ENCODE measurements around the gene TSKU. TPM values are rescaled to one million over a fixed set of nuclear protein-coding genes. Genes with fewer than 3 reads are reported as not detected.
A peak's percentile ranks its signal among the peaks of the same experiment; 100 is the strongest.

TSKU gene
- total RNA-seq, 2 donors from 2014 or later = 18.7 to 46.6 TPM

- Histone ChIP-seq H3K9me3 (no peaks in the 10 kb centered on the region), H3K4me3 (no peak overlapping the region), H3K27me3 (no peaks in the 10 kb centered on the region), H3K27ac (no peak overlapping the region), H3K36me3 (no peaks in the 10 kb centered on the region), H3K4me1 (peaks cover 0 to 16% of the 10 kb centered on the region in 2 donors)
- DNase-seq (ENCODE audit: low spot score) = no peak
- TF ChIP-seq, protein P1, sequence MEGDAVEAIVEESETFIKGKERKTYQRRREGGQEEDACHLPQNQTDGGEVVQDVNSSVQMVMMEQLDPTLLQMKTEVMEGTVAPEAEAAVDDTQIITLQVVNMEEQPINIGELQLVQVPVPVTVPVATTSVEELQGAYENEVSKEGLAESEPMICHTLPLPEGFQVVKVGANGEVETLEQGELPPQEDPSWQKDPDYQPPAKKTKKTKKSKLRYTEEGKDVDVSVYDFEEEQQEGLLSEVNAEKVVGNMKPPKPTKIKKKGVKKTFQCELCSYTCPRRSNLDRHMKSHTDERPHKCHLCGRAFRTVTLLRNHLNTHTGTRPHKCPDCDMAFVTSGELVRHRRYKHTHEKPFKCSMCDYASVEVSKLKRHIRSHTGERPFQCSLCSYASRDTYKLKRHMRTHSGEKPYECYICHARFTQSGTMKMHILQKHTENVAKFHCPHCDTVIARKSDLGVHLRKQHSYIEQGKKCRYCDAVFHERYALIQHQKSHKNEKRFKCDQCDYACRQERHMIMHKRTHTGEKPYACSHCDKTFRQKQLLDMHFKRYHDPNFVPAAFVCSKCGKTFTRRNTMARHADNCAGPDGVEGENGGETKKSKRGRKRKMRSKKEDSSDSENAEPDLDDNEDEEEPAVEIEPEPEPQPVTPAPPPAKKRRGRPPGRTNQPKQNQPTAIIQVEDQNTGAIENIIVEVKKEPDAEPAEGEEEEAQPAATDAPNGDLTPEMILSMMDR (IDR thresholded peaks at IDR 0.05) = no peak
Observed at GRCh38 chr11:76748948-76749347, 34.2 kb upstream of the TSKU start.

DNA sequence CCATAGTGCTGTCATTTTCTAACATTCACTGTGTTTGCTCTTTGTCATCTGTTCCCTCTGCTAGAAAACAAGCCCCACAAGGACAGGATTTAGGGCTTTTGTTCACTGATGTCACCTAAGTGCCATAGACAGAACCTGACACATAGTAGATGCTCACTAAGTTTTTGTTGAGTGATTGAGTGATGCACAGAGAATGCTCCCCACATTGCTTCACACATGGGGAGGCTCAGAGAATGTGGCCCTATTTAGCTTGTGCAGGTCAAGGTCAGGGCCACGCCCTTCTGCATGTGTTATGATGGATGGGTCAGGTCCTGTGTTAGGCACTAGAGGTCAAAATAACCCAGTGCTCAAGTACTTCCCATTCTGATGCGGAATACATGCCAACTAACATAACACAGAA, 33.1 kb upstream of the TSKU start:
- TF ChIP-seq, protein P1 (IDR thresholded peaks at IDR 0.05) = no peak
- no peak overlapping the region for H3K27ac ChIP-seq
- H3K4me1 ChIP-seq = peaks cover 0 to 16% of the 10 kb centered on the region in 2 donors
- no peak for DNase-seq (ENCODE audit: low spot score)
- no peaks in the 10 kb centered on the region for H3K27me3 ChIP-seq
- no peak overlapping the region for H3K4me3 ChIP-seq
- H3K36me3 ChIP-seq = no peaks in the 10 kb centered on the region
- H3K9me3 ChIP-seq = no peaks in the 10 kb centered on the region

- Histone ChIP-seq H3K36me3 (no peaks in the 10 kb centered on the region), H3K27me3 (no peaks in the 10 kb centered on the region), H3K27ac (no peak overlapping the region), H3K4me1 (peaks cover 0 to 16% of the 10 kb centered on the region in 2 donors), H3K9me3 (no peaks in the 10 kb centered on the region), H3K4me3 (no peak overlapping the region)
- no peak for DNase-seq (ENCODE audit: low spot score)
- TF ChIP-seq, protein P1 (IDR thresholded peaks at IDR 0.05) = no peak
Observed at GRCh38 chr11:76750746-76751145, 32.4 kb upstream of the TSKU start.

- Histone ChIP-seq H3K4me3 (no peak overlapping the region), H3K27ac (peak overlapping the region; percentile 56 to 59), H3K36me3 (no peaks in the 10 kb centered on the region), H3K9me3 (no peaks in the 10 kb centered on the region), H3K27me3 (no peaks in the 10 kb centered on the region), H3K4me1 (peaks cover 0 to 16% of the 10 kb centered on the region in 2 donors)
- TF ChIP-seq, protein P1 (IDR thresholded peaks at IDR 0.05) = no peak
- peak; percentile 94 for DNase-seq (ENCODE audit: low spot score)
Observed at GRCh38 chr11:76752321-76753143, 30.6 kb upstream of the TSKU start.

GRCh38 chr11:76753449-76753848, 29.7 kb upstream of the TSKU start:
- no peaks in the 10 kb centered on the region for H3K36me3 ChIP-seq
- no peaks in the 10 kb centered on the region for H3K27me3 ChIP-seq
- H3K27ac ChIP-seq = peak overlapping the region; percentile 3 to 56
- no peak overlapping the region for H3K4me3 ChIP-seq
- no peak for DNase-seq (ENCODE audit: low spot score)
- H3K4me1 ChIP-seq = peaks cover 0 to 16% of the 10 kb centered on the region in 2 donors
- H3K9me3 ChIP-seq = no peaks in the 10 kb centered on the region
- TF ChIP-seq, protein P1 (IDR thresholded peaks at IDR 0.05) = no peak

All from right atrium auricular region (tissue), 2 donors.